ENCODE results near the gene ADAMTS17.

ADAMTS17 gene

GRCh38 chr15:100061944-100062343 is 279.8 kb downstream of the ADAMTS17 start:
- no peak for DNase-seq

GRCh38 chr15:100060276-100060926 is 281.4 kb downstream of the ADAMTS17 start:
- DNase-seq = no peak

DNA sequence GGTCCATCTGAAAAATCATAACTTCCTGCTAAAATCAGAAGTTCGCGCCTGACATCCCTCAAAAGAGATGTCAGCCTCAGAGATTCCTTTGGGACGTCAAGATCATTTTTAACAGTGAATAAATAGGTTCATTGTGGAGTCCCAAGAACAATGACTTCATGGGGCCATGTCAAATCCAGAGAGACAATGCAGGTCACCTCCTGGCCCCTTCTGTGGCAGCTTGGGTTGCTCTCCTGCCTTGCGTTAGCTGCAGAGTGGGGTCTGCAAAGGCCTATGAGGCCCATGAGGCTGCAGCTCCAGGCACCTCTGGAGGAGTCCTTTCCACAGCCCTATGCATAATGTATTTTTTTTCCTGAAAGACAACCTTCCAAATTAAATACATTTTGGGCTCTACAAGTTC is 282.3 kb downstream of the ADAMTS17 start:
- DNase-seq = no peak

DNA sequence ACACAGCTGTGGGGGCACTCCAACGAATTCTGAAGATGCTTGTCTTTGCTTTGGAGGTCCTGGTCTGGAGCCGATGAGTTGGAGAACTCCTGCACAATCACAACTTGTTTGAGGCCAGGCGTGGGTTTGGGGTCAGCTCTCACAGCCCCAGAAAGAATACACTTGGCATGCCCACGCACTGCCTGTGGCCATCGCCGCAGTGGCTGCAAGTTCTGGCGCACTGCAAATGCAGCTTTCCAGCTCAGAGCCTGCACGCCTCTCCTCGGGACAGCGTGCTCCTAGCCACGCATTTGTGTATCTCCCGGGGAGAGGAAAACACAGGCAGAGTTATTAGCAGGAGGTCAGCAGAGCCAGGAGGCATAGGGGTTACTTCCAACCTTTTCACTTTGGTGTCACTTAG is 282.7 kb downstream of the ADAMTS17 start:
- no peak for DNase-seq

DNA sequence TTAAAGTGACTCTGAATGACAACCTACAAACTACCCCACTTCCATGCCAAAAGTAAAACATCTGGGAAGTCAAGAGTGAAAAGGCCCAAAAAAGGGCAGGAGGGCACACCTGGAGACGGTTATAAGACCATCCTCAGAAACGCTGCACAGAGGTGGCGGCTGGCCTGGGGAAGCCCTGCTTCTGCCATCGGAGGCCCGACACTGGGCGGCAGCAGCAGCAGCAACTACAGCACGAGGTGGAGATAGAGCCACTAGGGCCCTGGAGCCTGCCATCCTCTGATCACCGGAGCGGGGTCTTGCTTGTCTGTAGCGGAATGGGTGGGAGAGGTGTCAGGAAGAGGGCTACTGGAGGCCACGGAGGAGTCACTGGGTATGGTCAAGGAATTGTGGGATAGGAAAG is 283.3 kb downstream of the ADAMTS17 start:
- no peak for DNase-seq

DNA sequence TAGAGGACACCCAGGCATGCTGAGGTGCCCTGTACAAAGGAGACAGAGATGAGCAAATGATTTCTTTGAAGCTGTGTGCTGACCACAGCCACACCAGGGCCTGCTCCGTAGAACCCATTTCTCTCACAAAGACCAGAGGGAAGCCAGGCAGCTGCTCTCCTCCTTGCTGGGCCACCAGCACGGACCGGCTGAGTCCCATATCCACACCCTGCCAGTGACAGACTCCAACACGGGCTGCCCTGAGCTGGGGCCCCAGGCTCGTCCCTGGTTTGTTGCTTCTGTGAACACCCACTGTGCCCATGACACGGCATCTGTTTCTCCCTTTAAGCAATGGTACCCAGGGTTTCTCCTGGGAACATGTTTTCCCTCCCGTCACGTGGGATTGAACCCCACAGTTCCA is 284.5 kb downstream of the ADAMTS17 start:
- no peak for DNase-seq

DNA sequence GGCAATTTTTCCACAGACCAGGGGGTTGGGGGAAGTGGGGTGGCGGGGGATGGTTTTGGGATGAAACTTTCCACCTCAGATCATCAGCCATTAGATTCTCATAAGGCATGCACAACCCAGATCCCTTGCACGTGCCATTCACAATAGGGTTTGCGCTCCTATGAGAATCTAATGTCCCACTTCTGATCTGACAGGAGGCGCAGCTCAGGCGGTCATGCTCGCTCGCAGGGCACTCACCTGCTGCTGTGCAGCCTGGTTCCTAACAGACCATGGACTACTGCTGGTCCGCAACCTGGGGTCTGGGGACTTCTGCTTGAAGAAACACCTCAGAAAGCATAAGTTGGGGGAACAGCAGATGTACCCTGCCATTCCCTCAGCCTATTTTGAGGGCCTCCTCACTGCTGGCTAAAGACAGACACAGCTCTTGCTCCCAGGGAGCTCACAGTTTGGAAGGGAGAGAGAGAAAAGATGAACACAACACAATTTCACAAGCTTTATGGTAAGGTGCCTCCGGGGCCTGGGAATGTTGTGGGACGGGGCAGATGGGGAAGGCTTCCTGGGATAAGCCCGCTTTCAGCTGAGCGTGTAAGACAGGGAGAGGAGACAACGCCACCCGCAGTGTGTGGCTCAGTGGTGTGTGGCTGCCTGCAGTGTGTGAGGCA is 285.2 kb downstream of the ADAMTS17 start:
- no peak for DNase-seq

- no peak for DNase-seq
Measured at GRCh38 chr15:100055821-100056220, 286.0 kb downstream of the ADAMTS17 start.

- DNase-seq = no peak
Measured at GRCh38 chr15:100054539-100054938, 287.2 kb downstream of the ADAMTS17 start.

GRCh38 chr15:100053474-100054121 is 288.2 kb downstream of the ADAMTS17 start:
- DNase-seq = no peak

DNA sequence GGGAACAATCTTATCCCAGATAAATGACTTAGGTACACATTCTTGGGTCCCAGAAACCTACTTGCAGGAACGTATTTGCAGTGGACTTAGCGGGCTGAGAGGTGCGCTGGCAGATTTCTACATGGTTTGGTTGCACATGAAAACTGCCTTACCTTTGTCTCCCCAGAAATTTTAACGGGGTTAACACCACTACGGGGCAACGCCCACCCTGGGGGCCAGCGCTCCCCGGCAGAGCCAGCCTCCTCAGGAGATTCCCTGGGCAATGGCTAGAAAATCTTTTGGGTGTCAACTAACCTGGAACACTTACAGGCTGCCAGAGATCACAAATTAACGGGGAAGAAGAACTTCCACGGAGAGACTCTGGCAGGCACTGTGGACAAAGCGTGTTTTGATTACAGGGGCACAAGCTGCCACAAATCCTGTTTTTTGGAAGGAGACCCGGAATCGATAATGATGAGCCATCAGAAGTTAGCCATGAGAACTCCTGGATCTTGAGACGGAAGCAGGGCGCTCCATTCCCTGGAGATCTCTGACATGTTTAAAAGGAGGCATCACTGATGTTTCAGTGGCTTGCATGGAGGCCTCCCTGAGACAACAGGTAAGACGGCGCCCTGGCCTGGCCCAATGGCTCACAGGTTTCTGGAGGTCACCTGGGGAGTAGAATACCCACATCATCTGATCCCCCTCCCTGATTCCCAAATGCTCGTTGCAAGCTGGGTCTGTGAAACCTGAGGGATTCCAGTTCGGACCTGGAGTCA is 288.9 kb downstream of the ADAMTS17 start:
- no peak for DNase-seq

DNA sequence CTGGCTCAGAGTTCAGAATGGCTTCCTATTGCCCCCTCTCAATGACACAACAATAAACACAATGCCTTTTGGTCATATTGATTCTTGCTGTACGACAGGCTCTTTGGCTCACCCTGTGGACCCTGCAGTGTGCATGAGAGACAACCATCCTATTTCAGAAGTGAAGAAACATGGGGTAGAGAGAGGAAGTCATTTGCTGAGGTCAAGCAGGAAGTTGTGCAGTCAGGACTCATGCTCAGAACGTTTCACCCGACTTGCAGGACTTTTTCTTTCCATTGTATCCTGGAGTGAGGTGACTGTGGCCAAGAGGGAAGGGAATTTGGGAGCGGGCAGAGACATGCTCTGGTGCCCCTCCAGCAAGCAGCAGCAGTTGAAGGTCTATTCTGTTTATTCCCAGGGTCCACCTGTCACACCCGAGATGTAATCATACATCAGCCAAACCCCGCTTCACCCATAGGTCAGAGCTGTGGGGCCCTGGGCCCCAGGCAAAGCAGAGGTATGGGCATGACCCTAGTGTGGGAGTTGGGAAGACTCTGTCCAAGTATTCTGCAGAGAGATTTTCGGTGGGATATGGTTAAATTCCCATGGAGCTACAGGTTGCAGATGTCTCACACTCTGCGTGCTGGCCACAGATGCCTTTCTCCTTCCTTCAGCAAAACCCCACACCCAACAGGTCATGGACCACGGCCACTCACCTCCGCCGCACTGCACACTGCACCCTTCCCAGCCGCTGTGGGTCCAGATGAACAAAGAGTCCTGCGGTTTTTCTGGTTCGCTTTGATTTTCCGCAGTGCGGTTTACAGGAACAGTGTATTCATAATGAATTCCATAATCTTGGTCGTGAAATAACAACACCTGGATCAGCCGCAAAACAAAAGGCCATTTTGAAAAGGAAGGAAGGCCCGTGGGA is 290.6 kb downstream of the ADAMTS17 start:
- DNase-seq = no peak

- no peak for DNase-seq
Measured at GRCh38 chr15:100049936-100050876, 291.6 kb downstream of the ADAMTS17 start.

GRCh38 chr15:100049483-100049882 is 292.3 kb downstream of the ADAMTS17 start:
- no peak for DNase-seq

DNA sequence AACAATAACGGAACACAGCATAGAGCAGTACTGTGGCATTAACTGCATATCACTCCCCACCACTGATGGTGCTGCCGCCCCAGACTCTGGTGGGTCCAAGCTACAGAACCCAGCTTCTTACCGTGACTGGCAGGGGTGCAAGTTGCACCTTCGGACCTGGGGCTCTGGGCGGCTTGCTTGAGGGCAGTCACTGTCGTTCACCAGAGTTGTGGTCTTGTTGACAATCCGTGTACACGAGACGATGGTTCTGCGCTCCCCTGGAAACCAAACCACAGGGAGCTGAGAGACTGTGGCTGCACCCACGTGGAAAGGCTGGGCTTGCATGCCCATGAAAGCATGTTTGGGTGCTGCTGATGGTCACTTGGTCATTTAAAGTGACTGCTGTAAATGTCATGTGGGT is 293.0 kb downstream of the ADAMTS17 start:
- DNase-seq = no peak

DNA sequence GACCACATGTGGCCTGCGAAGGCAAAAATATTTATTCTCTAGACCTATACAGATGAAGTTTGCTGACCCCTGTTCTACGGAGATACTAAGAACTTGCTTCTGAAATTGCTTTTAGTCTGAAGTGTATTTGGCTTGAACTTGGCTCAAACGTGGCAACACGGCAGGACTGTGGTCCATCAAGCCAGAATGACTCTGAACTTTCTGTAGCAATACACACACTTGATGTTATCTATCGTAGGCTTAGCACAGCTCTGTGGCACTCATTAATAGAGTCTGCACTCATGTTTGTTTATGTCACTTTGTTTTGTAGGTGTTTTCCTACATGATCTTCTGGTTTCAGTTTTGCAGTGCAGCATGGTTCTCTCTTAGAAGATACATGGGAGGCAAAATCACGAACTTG is 298.1 kb downstream of the ADAMTS17 start:
- no peak for DNase-seq

GRCh38 chr15:100043068-100043641 is 298.6 kb downstream of the ADAMTS17 start:
- no peak for DNase-seq

DNA sequence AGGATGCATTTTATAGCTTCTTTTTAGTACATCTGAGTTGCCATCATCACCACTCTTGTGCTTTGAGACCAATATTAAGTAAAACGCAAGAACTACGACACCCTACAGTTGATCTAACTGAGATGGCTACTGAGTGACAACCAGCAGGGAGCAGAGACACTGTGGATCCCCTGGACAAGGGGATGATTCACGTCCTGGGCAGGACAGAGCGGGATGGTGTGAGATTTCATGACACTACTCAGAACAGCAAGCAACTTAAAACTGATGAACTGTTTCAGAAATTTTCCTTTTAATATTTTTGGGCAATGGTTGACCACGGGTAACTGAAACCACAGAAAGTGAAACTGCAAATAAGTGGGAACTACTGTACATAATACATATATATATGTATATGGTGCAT is 299.2 kb downstream of the ADAMTS17 start:
- DNase-seq = no peak

DNA sequence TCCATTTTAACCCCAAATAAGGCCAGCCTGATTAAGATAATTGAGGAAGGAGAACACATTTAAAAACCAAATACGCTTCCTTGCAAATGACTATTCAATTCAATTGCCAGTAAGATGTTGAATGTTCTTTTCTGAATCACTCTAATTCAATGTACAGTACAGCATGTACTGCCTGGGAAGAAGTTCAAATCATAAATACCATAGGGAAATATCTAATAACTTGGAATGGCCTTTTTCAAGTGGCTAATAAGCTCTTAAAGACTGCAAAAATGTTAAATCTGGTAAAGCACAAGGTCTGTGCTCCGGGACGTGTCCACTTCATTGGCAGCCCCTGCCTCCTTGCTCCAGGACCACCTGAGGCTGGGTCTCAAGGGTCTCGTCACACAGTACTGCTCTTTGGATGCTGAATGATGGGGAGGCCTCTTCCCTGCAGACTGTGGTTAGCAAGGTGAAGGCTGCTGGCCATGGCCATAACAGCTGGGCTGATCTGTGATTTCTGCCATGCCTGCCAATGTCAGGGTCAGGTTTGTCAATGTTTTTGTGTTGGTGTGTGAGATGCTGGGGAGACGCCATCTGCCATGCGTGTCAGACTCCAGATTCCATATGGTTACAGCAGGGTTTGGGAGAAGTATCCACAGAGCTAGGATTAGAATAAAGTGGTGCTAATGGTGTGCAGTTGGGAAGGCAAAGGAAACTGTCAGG is 300.5 kb downstream of the ADAMTS17 start:
- no peak for DNase-seq

DNA sequence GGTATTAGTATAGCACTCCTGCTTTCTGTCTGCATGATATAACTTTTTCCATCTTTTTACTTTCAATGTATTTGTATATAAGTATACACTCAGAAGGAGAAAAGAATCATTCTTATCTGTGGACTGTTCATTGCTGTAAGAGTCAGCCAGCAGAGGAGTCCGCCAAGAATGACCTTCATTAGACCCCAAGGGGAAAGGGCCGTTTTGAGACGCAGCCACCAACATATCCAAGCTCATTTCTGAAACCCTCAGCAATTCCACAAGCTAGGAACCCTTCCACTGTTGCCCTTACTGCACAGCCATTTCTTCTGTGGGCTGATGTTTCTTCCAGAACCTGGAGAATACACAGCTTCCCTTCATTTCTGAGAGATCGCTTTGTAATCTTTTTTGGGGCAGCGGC is 301.8 kb downstream of the ADAMTS17 start:
- no peak for DNase-seq
